Small intestine (tissue), 7 donors: ENCODE measurements around the gene STING1. TPM values are rescaled to one million over a fixed set of nuclear protein-coding genes. Genes with fewer than 3 reads are reported as not detected.
"Not testable (repeated sequence)": the region's sequence is repeated elsewhere in the genome, so short reads cannot be mapped to it uniquely, and the experiment has no call there.

Experiments
- DNase-seq, 2 donors: peaks; one replicate each; pipeline versions ENCODE4 v3.0.0 to v3.0.0-alpha.2; 2013
- FAIRE-seq: peaks from 2 replicates; lab custom pipeline; 2012; peaks lifted over from hg19 to GRCh38; lab: Jason Lieb, UNC
- H3K27ac ChIP-seq, 3 donors: one replicate each; pipeline ENCODE4 v1.5.1; 2013; ENCODE audit warnings: low read length in 2 of 3, mild to moderate bottlenecking in 2 of 3, control low read depth in 1 of 3, inconsistent platforms in 1 of 3, low read depth in 1 of 3, moderate library complexity in 1 of 3
- H3K27me3 ChIP-seq, 3 donors: one replicate each; pipeline ENCODE4 v1.6.1; 2013; ENCODE audit warnings: low read length in 3 of 3, inconsistent platforms in 1 of 3; ENCODE audit not compliant: control insufficient read depth in 3 of 3, insufficient read depth in 3 of 3
- H3K36me3 ChIP-seq, 3 donors: one replicate each; pipeline ENCODE4 v1.6.1; 2013; ENCODE audit warnings: low read length in 3 of 3, inconsistent platforms in 1 of 3, low read depth in 1 of 3, mild to moderate bottlenecking in 1 of 3, moderate library complexity in 1 of 3; ENCODE audit not compliant: control insufficient read depth in 3 of 3, insufficient read depth in 2 of 3
- H3K4me1 ChIP-seq, 3 donors: one replicate each; pipeline ENCODE4 v1.6.1; 2013; ENCODE audit warnings: low read length in 2 of 3, inconsistent platforms in 1 of 3, low read depth in 1 of 3, mild to moderate bottlenecking in 1 of 3, moderate library complexity in 1 of 3; ENCODE audit not compliant: control insufficient read depth in 3 of 3, insufficient read depth in 2 of 3
- H3K4me3 ChIP-seq, 3 donors: one replicate each; pipeline ENCODE4 v1.5.1; 2013; ENCODE audit warnings: low read length in 3 of 3, control low read depth in 1 of 3, inconsistent platforms in 1 of 3, low read depth in 1 of 3, mild to moderate bottlenecking in 1 of 3, moderate library complexity in 1 of 3
- H3K9me3 ChIP-seq, 2 donors: one replicate each; pipeline ENCODE4 v1.6.1; 2013; ENCODE audit warnings: low read depth in 1 of 2, low read length in 1 of 2; ENCODE audit not compliant: control insufficient read depth in 2 of 2, insufficient read depth in 1 of 2
- WGBS, 3 donors: extraction: QIAGEN DNeasy Blood & Tissue Kit; methylation state at CpG; one replicate each; pipeline ENCODE4 v1.1.7; 2013; 5-methylcytosine and 5-hydroxymethylcytosine counted together
- polyA plus RNA-seq, 4 donors: library from polyadenylated mRNA; stranded (reverse) in 3 of 4; unstranded in 1 of 4; fragments of 200-250 nt in 3 of 4; fragments of 120-200 nt in 1 of 4; gene quantifications; one replicate each; pipeline versions ENCODE4 v1.2.1 to v1.2.3, GENCODE V29; 2013
- donor health status: healthy with polysubstance abuse.
- donor health status: control.
- donor health status: control.
- donor health status: Bipolar disorder and iron deficiency.
- donor health status: healthy.

STING1 gene
- polyA plus RNA-seq, 4 donors, result 2.2 to 23.0 (median 8.5) TPM

DNA sequence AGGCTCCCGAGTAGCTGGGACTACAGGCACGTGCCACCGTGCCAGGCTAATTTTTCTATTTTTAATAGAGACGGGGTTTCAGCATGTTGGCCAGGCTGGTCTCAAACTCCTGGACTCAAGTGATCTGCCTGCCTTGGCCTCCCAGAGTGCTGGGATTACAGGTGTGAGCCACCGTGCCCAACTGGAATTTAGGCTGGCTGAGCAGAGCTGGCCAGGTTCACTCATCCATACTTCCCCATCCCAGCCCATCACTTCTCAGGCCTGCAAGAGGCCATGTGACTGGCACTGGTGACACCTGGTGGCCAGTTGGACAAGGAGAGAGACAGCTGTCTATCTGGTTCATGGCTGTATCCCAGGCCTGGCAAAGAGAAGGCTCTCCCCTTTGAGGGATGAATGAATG, 30.9 kb upstream of the STING1 start:
- H3K27me3 ChIP-seq, FAIRE-seq, H3K27ac ChIP-seq, H3K4me1 ChIP-seq, H3K36me3 ChIP-seq, H3K4me3 ChIP-seq, H3K9me3 ChIP-seq: not testable (repeated sequence)
- peak; percentile 85 to 89 for DNase-seq
- WGBS, 3 donors, result 76 to 80% (median 77%) methylated on average over 5 of the region's 5 CpGs

DNA sequence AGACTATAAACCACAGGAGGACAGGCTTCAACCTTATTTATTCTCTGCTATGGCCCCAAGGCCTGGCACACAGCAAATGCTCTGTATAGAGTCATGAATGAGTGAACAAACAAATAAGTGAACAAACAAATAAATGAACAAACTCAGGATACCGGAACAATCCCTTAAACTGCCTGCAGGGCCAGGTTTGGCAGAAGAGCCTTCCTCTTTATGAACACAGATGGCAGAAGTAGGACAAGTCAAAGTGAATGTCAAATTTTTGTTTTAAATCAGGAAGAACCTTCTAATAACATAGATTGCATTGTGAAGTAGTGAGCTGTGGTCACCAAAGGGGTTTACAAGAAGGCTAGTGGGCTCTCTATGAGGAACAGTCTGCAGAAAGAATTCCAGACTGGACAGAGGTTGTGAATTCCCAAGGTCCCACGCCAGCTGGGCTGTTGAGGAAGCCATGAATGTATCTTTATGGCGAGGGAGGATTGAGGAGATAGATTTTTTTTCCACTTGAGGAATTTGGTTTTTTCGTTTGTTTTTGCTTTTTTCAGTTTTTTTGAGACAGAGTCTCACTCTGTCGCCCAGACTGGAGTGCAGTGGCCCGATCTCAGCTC, 30.3 kb upstream of the STING1 start:
- no peaks in the 10 kb centered on the region for H3K9me3 ChIP-seq
- FAIRE-seq, result no peak
- no peaks in the 10 kb centered on the region for H3K27me3 ChIP-seq
- no peaks in the 10 kb centered on the region for H3K36me3 ChIP-seq
- no peak overlapping the region for H3K4me3 ChIP-seq
- DNase-seq, result no peak
- no peaks in the 10 kb centered on the region for H3K4me1 ChIP-seq
- H3K27ac ChIP-seq, result no peak overlapping the region
- 83 to 87% (median 86%) methylated on average over 6 of the region's 6 CpGs for WGBS, 3 donors

DNA sequence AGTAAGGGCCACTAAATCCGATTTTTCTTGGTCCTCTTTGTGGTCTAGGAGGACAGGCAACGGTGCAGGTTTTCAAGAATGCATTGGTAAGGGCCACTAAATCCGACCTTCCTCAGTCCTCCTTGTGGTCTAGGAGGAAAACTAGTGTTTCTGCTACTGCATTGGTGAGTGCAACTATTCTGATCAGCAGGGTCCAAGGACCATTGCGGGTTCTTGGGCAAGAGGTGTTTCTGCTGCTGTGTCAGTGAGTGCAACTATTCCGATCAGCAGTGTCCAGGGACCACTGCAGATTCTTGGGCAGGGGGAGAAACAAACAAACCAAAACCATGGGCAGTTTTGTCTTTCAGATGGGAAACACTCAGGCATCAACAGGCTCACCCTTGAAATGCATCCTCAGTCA, 22.2 kb upstream of the STING1 start:
- not testable (repeated sequence) for H3K27ac ChIP-seq, DNase-seq, H3K36me3 ChIP-seq, H3K27me3 ChIP-seq, FAIRE-seq, H3K9me3 ChIP-seq, H3K4me3 ChIP-seq, H3K4me1 ChIP-seq
- 75 to 85% (median 83%) methylated on average over 5 of the region's 5 CpGs for WGBS, 3 donors

DNA sequence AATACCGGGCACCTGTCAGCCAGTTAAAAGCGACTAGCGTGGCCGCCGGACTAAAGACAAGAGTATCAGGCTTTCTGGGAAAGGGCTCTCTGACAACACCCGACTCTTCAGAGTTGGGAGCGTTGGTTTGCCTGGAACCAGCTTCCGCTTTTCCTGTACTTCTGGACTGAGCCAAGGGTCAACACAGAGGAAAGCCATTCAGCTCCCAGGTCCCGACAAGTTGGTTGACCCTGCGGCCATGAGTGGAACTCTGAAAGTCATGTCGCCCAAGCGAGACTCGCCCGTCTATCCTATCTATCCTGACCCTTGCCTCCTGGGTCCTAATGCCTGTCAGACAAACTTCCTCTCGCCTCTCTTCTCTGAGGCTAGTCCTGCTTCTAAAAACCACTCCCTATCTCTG, 21.3 kb upstream of the STING1 start:
- not testable (repeated sequence) for H3K27ac ChIP-seq, H3K4me1 ChIP-seq, H3K27me3 ChIP-seq, FAIRE-seq, H3K36me3 ChIP-seq, H3K4me3 ChIP-seq, H3K9me3 ChIP-seq
- peak in 1 of 2 donors; percentile 42 for DNase-seq
- 68 to 77% (median 77%) methylated on average over 15 of the region's 15 CpGs for WGBS, 3 donors

DNA sequence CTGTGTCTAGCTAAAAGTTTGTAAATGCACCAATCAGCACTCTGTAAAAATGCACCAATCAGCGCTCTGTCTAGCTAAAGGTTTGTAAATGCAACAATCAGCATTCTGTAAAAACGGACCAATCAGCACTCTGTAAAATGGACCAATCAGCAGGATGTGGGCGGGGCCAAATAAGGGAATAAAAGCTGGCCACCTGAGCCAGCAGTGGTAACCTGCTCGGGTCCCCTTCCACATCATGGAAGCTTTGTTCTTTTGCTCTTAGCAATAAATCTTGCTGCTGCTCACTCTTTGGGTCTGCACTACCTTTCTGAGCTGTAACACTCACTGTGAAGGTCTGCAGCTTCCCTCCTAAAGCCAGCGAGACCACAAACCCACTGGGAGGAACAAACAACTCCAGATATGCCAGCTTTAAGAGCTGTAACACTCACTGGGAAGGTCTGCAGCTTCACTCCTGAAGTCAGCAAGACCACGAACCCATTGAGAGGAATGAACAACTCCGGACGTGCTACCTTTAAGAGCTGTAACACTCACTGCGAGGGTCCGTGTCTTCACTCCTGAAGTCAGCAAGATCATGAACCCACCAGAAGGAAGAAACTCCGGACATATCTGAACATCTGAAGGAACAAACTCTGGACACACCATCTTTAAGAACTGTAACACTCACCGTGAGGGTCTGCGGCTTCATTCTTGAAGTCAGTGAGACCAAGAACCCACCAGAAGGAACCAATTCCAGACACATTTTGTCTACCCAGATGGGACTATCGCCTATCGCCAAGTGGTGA, 20.7 kb upstream of the STING1 start:
- H3K4me1 ChIP-seq, H3K36me3 ChIP-seq, H3K9me3 ChIP-seq, DNase-seq, H3K4me3 ChIP-seq, H3K27me3 ChIP-seq, FAIRE-seq, H3K27ac ChIP-seq: not testable (repeated sequence)
- 89 to 90% (median 89%) methylated on average over 15 of the region's 15 CpGs for WGBS, 3 donors

DNA sequence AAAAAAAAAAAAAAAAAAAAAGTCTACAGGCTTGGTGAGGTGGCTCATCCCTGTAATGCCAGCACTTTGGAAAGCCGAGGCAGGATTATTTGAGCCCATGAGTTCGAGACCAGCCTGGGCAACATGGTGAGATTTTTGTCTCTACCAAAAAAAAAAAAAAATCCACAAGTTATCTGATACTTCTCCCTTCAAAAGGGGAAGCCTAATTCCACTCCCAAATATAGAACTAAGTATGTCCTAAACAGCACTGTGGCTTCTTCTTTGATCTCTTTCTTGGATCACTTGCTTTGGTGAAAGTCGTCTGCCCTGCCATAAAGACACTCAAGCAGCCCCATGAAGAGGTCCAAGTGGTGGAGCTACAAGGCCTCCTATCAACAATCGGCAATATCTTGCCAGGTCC, 18.8 kb upstream of the STING1 start:
- no peaks in the 10 kb centered on the region for H3K27me3 ChIP-seq
- no peaks in the 10 kb centered on the region for H3K4me1 ChIP-seq
- 85 to 93% (median 89%) methylated on average over 4 of the region's 4 CpGs for WGBS, 3 donors
- H3K9me3 ChIP-seq, result peaks cover 0 to 3% of the 10 kb centered on the region in 2 donors
- H3K4me3 ChIP-seq, result no peak overlapping the region
- no peak for DNase-seq
- H3K27ac ChIP-seq, result no peak overlapping the region
- no peak for FAIRE-seq
- no peaks in the 10 kb centered on the region for H3K36me3 ChIP-seq

DNA sequence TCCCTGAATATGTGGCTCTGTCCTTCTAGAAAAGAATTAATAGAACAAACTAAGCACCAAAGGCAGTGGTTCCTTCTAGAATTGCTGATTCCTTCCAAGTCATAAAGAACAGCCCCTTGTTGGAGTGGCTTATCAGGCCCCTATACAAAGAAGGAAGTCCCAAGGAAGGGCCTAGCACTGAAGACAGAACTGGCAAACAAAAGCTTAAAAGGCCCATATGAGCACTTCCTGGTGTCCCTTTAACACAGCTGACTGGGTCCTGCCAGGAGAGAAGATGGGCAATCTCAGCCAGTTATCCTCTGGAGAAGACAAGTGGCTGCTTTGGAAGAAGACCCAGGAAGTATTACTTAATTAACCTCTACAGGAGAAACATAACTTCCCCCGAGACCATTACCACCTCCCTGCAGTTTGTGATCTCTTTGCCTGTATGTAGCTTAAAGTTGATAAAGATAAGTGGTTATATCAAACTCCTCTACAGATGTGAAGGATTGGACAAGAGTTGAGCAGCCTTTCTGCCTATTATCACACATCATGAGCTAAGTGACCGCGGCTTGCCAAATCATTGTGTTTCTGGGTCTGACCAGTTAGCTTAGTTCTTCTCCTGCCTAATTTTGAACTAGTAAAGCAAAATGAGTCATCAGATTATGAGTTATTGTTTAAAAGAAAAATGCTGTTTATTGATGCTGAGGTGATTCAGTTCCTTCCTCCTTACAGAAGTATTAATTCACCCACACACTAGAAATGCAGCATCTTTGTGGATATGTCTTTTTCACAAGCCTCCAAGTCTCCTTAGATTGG, 13.3 kb upstream of the STING1 start:
- H3K4me1 ChIP-seq, result peaks cover 0 to 8% (median 0%) of the 10 kb centered on the region in 3 donors
- H3K9me3 ChIP-seq, result no peaks in the 10 kb centered on the region
- DNase-seq, result no peak
- 86 to 92% (median 89%) methylated on average over 3 of the region's 3 CpGs for whole genome bisulfite sequencing, 3 donors
- no peak overlapping the region for H3K4me3 ChIP-seq
- no peak for FAIRE-seq
- no peak overlapping the region for H3K27ac ChIP-seq
- H3K36me3 ChIP-seq, result no peaks in the 10 kb centered on the region
- no peaks in the 10 kb centered on the region for H3K27me3 ChIP-seq

DNA sequence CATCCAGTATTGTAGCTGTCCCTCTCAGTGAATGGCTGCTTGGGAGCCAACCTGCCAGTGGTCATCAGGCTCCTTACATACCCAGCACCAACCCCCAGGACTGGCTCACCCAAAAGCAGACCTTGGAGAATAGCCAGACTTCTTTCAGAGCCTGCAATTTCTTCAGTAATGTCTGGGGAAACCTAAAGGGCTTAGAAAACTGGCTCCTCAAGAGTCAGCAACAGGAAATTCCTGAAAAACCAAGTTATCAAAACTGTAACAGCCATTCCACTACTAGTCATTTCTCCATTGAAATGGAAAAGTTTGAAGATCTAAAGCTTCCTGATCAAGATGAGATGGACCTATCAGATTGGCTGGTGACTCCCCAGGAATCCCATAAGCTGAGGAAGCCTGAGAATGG, 12.3 kb upstream of the STING1 start:
- no peak overlapping the region for H3K4me3 ChIP-seq
- H3K9me3 ChIP-seq, result no peaks in the 10 kb centered on the region
- H3K27me3 ChIP-seq, result no peaks in the 10 kb centered on the region
- peaks cover 0 to 8% (median 0%) of the 10 kb centered on the region in 3 donors for H3K4me1 ChIP-seq
- DNase-seq (no peak), FAIRE-seq (no peak)
- H3K36me3 ChIP-seq, result no peaks in the 10 kb centered on the region
- no peak overlapping the region for H3K27ac ChIP-seq
